ENCODE results near the gene KIAA0513. TPM values are rescaled to one million over a fixed set of nuclear protein-coding genes. Genes with fewer than 3 reads are reported as not detected.

The KIAA0513 gene
- total and polyA plus RNA-seq, 2 donors (not counting 3 experiments of a cell fraction or from before 2014, with no cell fraction given) = 1.8 to 4.3 TPM

DNA sequence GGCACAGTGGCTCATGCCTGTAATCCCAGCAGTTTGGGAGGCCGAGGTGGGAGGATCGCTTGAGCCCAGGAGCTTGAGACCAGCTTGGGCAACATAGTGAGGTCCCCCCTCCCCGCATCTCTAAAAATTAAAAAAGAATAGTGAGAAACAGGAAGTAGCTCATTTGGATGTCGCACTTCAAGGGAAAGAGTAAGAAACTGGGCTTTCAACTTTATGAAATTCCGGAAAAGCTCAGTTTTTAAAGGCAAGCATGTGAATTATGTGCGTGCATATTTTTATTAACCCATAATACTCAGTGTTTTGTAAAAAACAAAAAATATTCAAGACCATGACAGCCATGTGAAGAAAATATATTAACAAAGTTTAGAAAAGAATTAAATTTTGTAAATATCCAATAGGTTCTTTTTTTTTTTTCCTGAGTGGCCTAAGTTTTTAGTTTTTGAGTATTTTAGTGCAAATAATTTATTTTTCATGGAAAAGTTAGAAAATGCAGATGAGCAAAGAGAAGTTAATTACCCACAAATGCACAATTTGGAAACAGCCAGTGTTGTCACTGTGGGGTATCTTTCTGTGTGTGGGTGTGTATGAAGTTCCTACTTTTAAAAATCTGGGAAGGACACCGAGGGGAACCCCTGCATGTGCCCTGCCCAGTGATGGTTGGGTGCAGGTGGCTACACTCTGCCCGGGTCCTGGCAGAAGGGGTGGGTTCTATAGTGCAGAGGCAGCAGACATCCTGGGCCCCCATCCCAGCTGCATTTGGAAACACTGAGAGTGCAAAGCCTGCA is 44.7 kb downstream of the KIAA0513 start:
- Histone ChIP-seq H3K36me3 (ENCODE audit: control insufficient read depth in 2 of 2, extremely low read depth in 1 of 2, insufficient read depth in 2 of 2, low read length in 2 of 2) (no peaks in the 10 kb centered on the region), H2AFZ (ENCODE audit: low read depth, low read length) (no peak overlapping the region), H3K79me2 (ENCODE audit: control insufficient read depth, insufficient read depth, low read length) (no peaks in the 10 kb centered on the region), H4K20me1 (replicated peaks; ENCODE audit: control insufficient read depth, extremely low read depth, insufficient read depth, low read length) (no peaks in the 10 kb centered on the region), H3K9me3 (replicated peaks; ENCODE audit: control insufficient read depth, insufficient read depth, low read length) (no peaks in the 10 kb centered on the region), H3K9me1 (replicated peaks; ENCODE audit: control insufficient read depth, extremely low read depth, insufficient read depth, low read length) (no peaks in the 10 kb centered on the region), H3K27me3 (ENCODE audit: control insufficient read depth in 2 of 2, insufficient read depth in 2 of 2, low read length in 2 of 2) (no peaks in the 10 kb centered on the region), H3K4me2 (ENCODE audit: insufficient read depth, low read length) (no peak overlapping the region), H3K4me3 (replicated peaks in 1 of 3; ENCODE audit: insufficient read depth in 1 of 3, low read depth in 1 of 3, low read length in 3 of 3) (no peak overlapping the region), H3K4me1 (ENCODE audit: control insufficient read depth, extremely low read depth, insufficient read depth, low read length) (no peaks in the 10 kb centered on the region), H3K27ac (ENCODE audit: insufficient read depth, low read depth, low read length) (no peak overlapping the region), H3K9ac (replicated peaks; ENCODE audit: extremely low read depth, insufficient read depth, low read length) (no peak overlapping the region)
- dilution Hi-C loops (cut with MboI; ENCODE audit: extremely low pct_ligation_motif_present, low sequenced_read_pairs) (no loop called here), intact Hi-C loops (cut with micrococcal nuclease) (no loop called here)
- no peak for TF ChIP-seq FOS (IDR thresholded peaks at IDR 0.05; ENCODE audit: borderline replicate concordance, insufficient read depth, low read length)
- TF ChIP-seq EZH2 (IDR thresholded peaks at IDR 0.05; ENCODE audit: borderline replicate concordance, low read depth, low read length, severe bottlenecking) = no peak
- TF ChIP-seq MYC (IDR thresholded peaks at IDR 0.05; ENCODE audit: low read depth, low read length) = no peak
- TF ChIP-seq, protein P1, sequence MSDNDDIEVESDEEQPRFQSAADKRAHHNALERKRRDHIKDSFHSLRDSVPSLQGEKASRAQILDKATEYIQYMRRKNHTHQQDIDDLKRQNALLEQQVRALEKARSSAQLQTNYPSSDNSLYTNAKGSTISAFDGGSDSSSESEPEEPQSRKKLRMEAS (IDR thresholded peaks at IDR 0.05; ENCODE audit: insufficient read depth, insufficient read length) = no peak
- TF ChIP-seq GATA2 (IDR thresholded peaks at IDR 0.05; ENCODE audit: insufficient read depth, insufficient read length, low read depth, low read length) = no peak
- TF ChIP-seq, protein P2, sequence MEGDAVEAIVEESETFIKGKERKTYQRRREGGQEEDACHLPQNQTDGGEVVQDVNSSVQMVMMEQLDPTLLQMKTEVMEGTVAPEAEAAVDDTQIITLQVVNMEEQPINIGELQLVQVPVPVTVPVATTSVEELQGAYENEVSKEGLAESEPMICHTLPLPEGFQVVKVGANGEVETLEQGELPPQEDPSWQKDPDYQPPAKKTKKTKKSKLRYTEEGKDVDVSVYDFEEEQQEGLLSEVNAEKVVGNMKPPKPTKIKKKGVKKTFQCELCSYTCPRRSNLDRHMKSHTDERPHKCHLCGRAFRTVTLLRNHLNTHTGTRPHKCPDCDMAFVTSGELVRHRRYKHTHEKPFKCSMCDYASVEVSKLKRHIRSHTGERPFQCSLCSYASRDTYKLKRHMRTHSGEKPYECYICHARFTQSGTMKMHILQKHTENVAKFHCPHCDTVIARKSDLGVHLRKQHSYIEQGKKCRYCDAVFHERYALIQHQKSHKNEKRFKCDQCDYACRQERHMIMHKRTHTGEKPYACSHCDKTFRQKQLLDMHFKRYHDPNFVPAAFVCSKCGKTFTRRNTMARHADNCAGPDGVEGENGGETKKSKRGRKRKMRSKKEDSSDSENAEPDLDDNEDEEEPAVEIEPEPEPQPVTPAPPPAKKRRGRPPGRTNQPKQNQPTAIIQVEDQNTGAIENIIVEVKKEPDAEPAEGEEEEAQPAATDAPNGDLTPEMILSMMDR (IDR thresholded peaks at IDR 0.05; ENCODE audit: extremely low read depth in 1 of 2, insufficient read depth in 1 of 2, low read depth in 1 of 2, low read length in 2 of 2) = no peak
- no peak for TF ChIP-seq POLR2AphosphoS5 (IDR thresholded peaks at IDR 0.05; ENCODE audit: insufficient read depth, low read depth, low read length)
- TF ChIP-seq POLR2A (IDR thresholded peaks at IDR 0.05; ENCODE audit: low read depth, low read length) = no peak
- TF ChIP-seq JUN (IDR thresholded peaks at IDR 0.05; ENCODE audit: borderline replicate concordance, insufficient read depth, insufficient read length, low read depth) = no peak
- no TSS peak for BruUV-seq (replicated peaks)
- CTCF ChIA-PET = interaction anchor here (0.6 to 2.2 kb wide), 5 partner anchors 15 to 181 kb away, joined by 3 to 9 read pairs (median 3); no protein-coding TSS in a partner anchor
- POLR2A ChIA-PET = no interaction called here
- DNase-seq (ENCODE audit: low read depth, low spot score) = no peak
- no peak for FAIRE-seq

Data from endothelial cell of umbilical vein (primary cell).